CD8-positive, alpha-beta memory T cell (primary cell): ENCODE results near the gene OR13J1. TPM values are rescaled to one million over a fixed set of nuclear protein-coding genes. Genes with fewer than 3 reads are reported as not detected.

Source experiments
- CTCF ChIA-PET: fragments of 350-600 bp; sonication (Branson Sonifier 250); formaldehyde crosslinking; loops from one replicate; lab custom pipeline; 2021; ENCODE audit warnings: antibody characterized with exemption; lab: Charles Lee
- POLR2A ChIA-PET: fragments of 350-600 bp; sonication (Branson Sonifier 250); formaldehyde crosslinking; loops from one replicate; lab custom pipeline; 2021; ENCODE audit warnings: antibody characterized with exemption; lab: Charles Lee
- DNase-seq, 5 donors: peaks; one replicate each; pipeline versions ENCODE4 v3.0.0 to v3.0.0-alpha.2; 2020 to 2022; ENCODE audit warnings: mixed read lengths in 1 of 5
- H3K27ac ChIP-seq: one replicate; pipeline ENCODE4 v1.7.0; 2013; ENCODE audit warnings: low read depth, mild to moderate bottlenecking, low read length, moderate library complexity
- H3K27me3 ChIP-seq: 2 replicates; pipeline ENCODE4 v1.7.0; 2013; ENCODE audit warnings: low read length, mild to moderate bottlenecking; ENCODE audit not compliant: insufficient read depth, poor library complexity, severe bottlenecking
- H3K36me3 ChIP-seq: 2 replicates; pipeline ENCODE4 v1.7.0; 2013; ENCODE audit warnings: mild to moderate bottlenecking, low read length, moderate library complexity; ENCODE audit not compliant: insufficient read depth
- H3K4me1 ChIP-seq: 2 replicates; pipeline ENCODE4 v1.7.0; 2013; ENCODE audit warnings: mild to moderate bottlenecking, low read length, moderate library complexity; ENCODE audit not compliant: insufficient read depth
- H3K4me3 ChIP-seq: 2 replicates; pipeline ENCODE4 v1.7.0; 2013; ENCODE audit warnings: mild to moderate bottlenecking, low read length
- H3K9me3 ChIP-seq: 2 replicates; pipeline ENCODE4 v1.7.0; 2013; ENCODE audit warnings: mild to moderate bottlenecking, low read length
- H3K27ac Mint-ChIP-seq, 8 donors: one replicate each; pipeline ENCODE4 v1.8.0; 2020 to 2021; ENCODE audit warnings: mixed read lengths in 8 of 8, mild to moderate bottlenecking in 6 of 8, inconsistent platforms in 3 of 8, moderate library complexity in 3 of 8
- H3K27me3 Mint-ChIP-seq, 2 donors: one replicate each; pipeline ENCODE4 v1.8.0; 2020 to 2021; ENCODE audit warnings: mixed read lengths in 2 of 2, mild to moderate bottlenecking in 1 of 2, moderate library complexity in 1 of 2
- H3K36me3 Mint-ChIP-seq, 3 donors: one replicate each; pipeline ENCODE4 v1.8.0; 2020 to 2021; ENCODE audit warnings: mixed read lengths in 3 of 3, inconsistent platforms in 1 of 3, mild to moderate bottlenecking in 1 of 3
- H3K4me1 Mint-ChIP-seq, 3 donors: one replicate each; pipeline ENCODE4 v1.8.0; 2020 to 2021; ENCODE audit warnings: mixed read lengths in 3 of 3, inconsistent platforms in 1 of 3, mild to moderate bottlenecking in 1 of 3
- H3K4me3 Mint-ChIP-seq, 7 donors: one replicate each; pipeline ENCODE4 v1.8.0; 2020 to 2021; ENCODE audit warnings: mixed read lengths in 7 of 7, mild to moderate bottlenecking in 6 of 7, moderate library complexity in 4 of 7, inconsistent platforms in 2 of 7
- H3K9me3 Mint-ChIP-seq, 5 donors: one replicate each; pipeline ENCODE4 v1.8.0; 2020 to 2022; ENCODE audit warnings: mixed read lengths in 5 of 5, mild to moderate bottlenecking in 3 of 5, moderate library complexity in 2 of 5, inconsistent platforms in 1 of 5
- polyA plus RNA-seq: library from polyadenylated mRNA; unstranded; fragments of 300-500 nt; fragmentation: Illumina TruSeq; gene quantifications from one replicate; pipeline ENCODE4 v1.2.3, GENCODE V29; 2021
- total RNA-seq, 2 experiments: library from RNA; stranded (reverse); gene quantifications; one replicate each; pipeline ENCODE4 v1.2.3, GENCODE V29; 2021

The OR13J1 gene
- total and polyA plus RNA-seq, 3 experiments from 2014 or later: not detected

DNA sequence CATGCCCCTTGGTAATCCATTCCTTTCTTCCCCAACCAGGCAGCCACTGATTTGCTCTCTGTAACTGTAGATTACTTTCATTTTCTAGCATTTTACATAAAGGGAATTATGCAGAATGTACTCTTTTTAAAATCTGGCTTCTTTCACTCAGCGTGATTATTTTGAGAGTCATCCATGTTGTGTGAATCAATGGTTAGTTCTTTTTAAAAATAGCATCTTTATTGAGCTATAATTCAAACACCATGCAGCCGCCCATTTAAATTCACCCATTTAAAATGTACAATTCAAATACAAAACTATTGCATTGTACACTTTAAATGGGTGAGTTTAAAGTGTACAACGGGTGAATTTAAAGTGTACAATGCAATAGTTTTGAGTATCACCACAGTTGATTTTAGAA lies 2.3 kb upstream of the OR13J1 start:
- POLR2A ChIA-PET: no interaction called here
- peaks cover 0 to 3% (median 0%) of the 10 kb centered on the region in 3 donors for H3K36me3 Mint-ChIP-seq
- H3K9me3 Mint-ChIP-seq: peaks cover 0 to 8% (median 4%) of the 10 kb centered on the region in 5 donors
- CTCF ChIA-PET: interaction anchor here (0.6 kb wide), 1 partner anchor 10 kb away, joined by 3 read pairs; no protein-coding TSS in a partner anchor
- peaks cover 3 to 14% of the 10 kb centered on the region in 2 donors for H3K27me3 Mint-ChIP-seq
- H3K4me3 Mint-ChIP-seq: no peak overlapping the region
- H3K4me1 Mint-ChIP-seq: no peaks in the 10 kb centered on the region
- no peak for DNase-seq
- no peak overlapping the region for H3K27ac Mint-ChIP-seq
- Histone ChIP-seq H3K4me3 (no peak overlapping the region), H3K27ac (no peak overlapping the region), H3K9me3 (no peaks in the 10 kb centered on the region), H3K36me3 (no peaks in the 10 kb centered on the region), H3K27me3 (no peaks in the 10 kb centered on the region), H3K4me1 (no peaks in the 10 kb centered on the region)

DNA sequence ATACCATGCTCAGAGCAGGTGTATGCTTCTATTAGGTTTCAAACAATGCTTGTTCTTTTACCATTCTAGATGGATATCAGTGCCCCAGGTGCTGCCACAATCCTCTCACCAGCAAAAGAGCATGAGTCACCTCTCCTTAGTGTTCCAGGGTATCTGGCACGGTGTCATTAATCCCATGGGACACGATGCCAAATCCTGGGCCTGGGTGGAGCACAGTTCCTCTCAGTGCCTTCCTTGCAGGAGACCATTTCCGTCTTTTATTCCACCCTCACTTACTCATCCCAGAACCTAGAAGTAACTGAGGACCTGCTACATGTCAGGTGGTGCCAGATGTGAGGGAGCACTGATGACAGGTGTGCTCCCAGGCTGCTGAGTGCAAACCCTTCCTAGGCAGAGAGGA lies 1.3 kb upstream of the OR13J1 start:
- Mint-ChIP-seq H3K27ac (no peak overlapping the region), H3K9me3 (peaks cover 0 to 1% (median 0%) of the 10 kb centered on the region in 5 donors), H3K4me1 (no peaks in the 10 kb centered on the region), H3K36me3 (no peaks in the 10 kb centered on the region), H3K27me3 (peaks cover 1 to 11% of the 10 kb centered on the region in 2 donors), H3K4me3 (no peak overlapping the region)
- Histone ChIP-seq H3K36me3 (no peaks in the 10 kb centered on the region), H3K27ac (no peak overlapping the region), H3K4me1 (no peaks in the 10 kb centered on the region), H3K9me3 (no peaks in the 10 kb centered on the region), H3K27me3 (no peaks in the 10 kb centered on the region), H3K4me3 (no peak overlapping the region)
- DNase-seq: no peak
- ChIA-PET POLR2A (no interaction called here), CTCF (no interaction called here)

DNA sequence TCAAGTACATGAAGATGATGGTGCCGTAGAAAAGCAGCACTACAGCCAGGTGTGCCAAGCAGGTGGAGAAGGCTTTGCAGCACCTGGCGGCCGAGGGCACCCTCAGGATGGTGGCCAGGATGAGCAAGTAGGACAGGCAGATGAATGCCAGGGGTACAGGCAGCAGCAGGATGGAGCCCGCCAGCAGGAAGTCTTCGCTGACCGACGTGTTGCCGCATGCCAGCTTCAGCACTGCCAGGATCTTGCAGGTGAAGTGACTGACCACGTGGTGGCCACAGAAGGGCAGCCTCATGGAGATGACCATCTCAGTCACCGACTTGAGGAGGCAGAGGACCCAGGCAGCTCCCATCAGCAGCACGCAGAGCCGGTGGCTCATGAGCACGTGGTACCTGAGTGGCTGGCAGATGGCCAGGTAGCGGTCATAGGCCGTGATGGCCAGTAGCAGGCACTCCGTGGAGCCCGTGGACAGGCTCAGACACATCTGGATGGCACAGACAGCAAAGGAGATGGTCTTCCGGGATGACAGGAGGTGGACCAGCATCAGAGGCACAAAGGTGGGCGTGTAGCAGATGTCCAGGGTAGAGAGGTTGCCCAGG lies 482 bp downstream of the OR13J1 start:
- Histone ChIP-seq H3K27ac (no peak overlapping the region), H3K36me3 (no peaks in the 10 kb centered on the region), H3K4me1 (no peaks in the 10 kb centered on the region), H3K27me3 (no peaks in the 10 kb centered on the region), H3K4me3 (no peak overlapping the region), H3K9me3 (no peaks in the 10 kb centered on the region)
- Mint-ChIP-seq H3K4me3 (no peak overlapping the region), H3K27me3 (peaks cover 3 to 18% of the 10 kb centered on the region in 2 donors), H3K36me3 (no peaks in the 10 kb centered on the region), H3K27ac (no peak overlapping the region), H3K4me1 (no peaks in the 10 kb centered on the region), H3K9me3 (no peaks in the 10 kb centered on the region)
- ChIA-PET CTCF (no interaction called here), POLR2A (no interaction called here)
- no peak for DNase-seq

DNA sequence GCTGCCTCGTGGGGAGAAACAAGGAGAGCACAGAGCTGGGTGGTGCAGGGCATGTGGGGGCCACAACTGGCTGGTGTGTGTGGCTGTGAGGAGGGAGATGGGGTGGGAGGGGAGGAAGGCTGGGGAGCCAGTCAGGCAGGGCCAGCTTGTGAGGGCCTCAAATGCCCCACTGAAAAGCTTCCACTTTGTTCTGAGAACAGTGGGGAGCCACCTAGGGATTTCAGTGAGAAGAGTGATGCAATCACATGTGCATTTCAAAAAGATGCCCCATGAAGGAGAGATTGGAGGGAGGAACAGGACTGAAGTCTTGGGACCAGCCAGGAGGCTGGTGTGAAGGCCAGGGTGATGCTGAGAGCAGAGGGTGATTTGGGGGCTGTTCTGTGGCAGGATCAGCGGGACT lies 1.3 kb downstream of the OR13J1 start:
- no peaks in the 10 kb centered on the region for H3K9me3 Mint-ChIP-seq
- ChIA-PET CTCF (no interaction called here), POLR2A (no interaction called here)
- no peaks in the 10 kb centered on the region for H3K36me3 Mint-ChIP-seq
- peaks cover 11 to 25% of the 10 kb centered on the region in 2 donors for H3K27me3 Mint-ChIP-seq
- Histone ChIP-seq H3K27me3 (peaks cover 2% of the 10 kb centered on the region), H3K27ac (no peak overlapping the region), H3K36me3 (no peaks in the 10 kb centered on the region), H3K4me3 (no peak overlapping the region), H3K4me1 (no peaks in the 10 kb centered on the region), H3K9me3 (no peaks in the 10 kb centered on the region)
- H3K4me1 Mint-ChIP-seq: no peaks in the 10 kb centered on the region
- no peak overlapping the region for H3K4me3 Mint-ChIP-seq
- no peak overlapping the region for H3K27ac Mint-ChIP-seq
- no peak for DNase-seq

DNA sequence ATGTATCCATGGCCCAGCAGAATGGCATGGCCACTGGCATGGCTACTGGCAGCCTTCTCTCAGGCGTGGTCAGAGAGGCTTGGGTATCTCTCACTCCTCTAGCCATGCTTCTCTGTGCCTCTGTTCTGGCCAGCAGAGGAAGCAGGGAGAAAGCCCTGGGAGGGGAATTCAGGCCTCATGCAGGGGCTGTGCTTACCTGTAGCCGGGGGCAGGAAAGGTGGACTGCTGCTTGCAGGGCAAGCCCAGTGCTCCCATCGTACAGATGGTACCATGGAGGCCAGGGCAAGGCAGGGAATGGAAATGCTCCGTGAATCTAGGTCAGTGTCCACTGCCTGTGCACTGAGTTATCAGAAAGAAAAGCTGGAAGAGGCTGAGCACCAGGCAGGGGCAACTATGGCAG lies 2.7 kb downstream of the OR13J1 start:
- Mint-ChIP-seq H3K4me3 (no peak overlapping the region), H3K36me3 (no peaks in the 10 kb centered on the region), H3K27ac (no peak overlapping the region), H3K4me1 (no peaks in the 10 kb centered on the region), H3K27me3 (peaks cover 11 to 31% of the 10 kb centered on the region in 2 donors), H3K9me3 (no peaks in the 10 kb centered on the region)
- ChIA-PET CTCF (no interaction called here), POLR2A (no interaction called here)
- peaks cover 3% of the 10 kb centered on the region for H3K27me3 ChIP-seq
- H3K4me1 ChIP-seq: no peaks in the 10 kb centered on the region
- no peak overlapping the region for H3K27ac ChIP-seq
- no peak for DNase-seq
- no peak overlapping the region for H3K4me3 ChIP-seq
- no peaks in the 10 kb centered on the region for H3K36me3 ChIP-seq
- no peaks in the 10 kb centered on the region for H3K9me3 ChIP-seq

DNA sequence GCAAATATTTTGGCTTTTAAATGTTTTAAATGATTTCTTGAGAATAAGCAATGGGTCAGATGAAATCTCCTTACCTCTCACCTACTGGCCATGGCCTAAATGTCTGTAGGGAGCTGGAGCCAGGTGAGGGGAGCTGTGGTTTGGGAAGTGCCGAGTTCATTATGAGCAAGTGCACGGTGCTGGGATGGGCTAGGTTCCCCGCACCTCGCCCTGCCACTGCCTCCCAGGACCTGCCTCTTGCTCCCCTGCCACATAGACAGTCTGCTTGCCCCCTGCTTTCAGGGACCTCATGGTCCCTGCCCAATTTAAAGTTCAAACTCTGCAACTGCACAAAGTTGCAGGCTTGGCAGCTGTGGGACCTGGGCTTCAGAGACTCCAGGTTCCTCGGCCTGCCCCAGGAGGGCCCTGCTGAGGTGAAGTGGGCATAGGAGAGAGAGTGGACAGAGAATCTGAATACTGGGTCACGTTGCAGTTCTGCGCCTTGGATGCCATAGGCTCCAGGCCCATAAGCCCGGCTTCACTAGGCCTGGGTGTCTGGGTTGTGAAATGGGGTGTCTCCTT lies 5.4 kb downstream of the OR13J1 start:
- Mint-ChIP-seq H3K4me1 (no peaks in the 10 kb centered on the region), H3K27ac (no peak overlapping the region), H3K4me3 (peak overlapping the region in 1 of 7 donors; percentile 48), H3K36me3 (no peaks in the 10 kb centered on the region), H3K27me3 (peaks cover 13 to 51% of the 10 kb centered on the region in 2 donors), H3K9me3 (no peaks in the 10 kb centered on the region)
- POLR2A ChIA-PET: no interaction called here
- Histone ChIP-seq H3K4me1 (no peaks in the 10 kb centered on the region), H3K27ac (no peak overlapping the region), H3K27me3 (peaks cover 3% of the 10 kb centered on the region), H3K36me3 (no peaks in the 10 kb centered on the region), H3K4me3 (no peak overlapping the region), H3K9me3 (no peaks in the 10 kb centered on the region)
- CTCF ChIA-PET: no interaction called here
- DNase-seq: no peak

DNA sequence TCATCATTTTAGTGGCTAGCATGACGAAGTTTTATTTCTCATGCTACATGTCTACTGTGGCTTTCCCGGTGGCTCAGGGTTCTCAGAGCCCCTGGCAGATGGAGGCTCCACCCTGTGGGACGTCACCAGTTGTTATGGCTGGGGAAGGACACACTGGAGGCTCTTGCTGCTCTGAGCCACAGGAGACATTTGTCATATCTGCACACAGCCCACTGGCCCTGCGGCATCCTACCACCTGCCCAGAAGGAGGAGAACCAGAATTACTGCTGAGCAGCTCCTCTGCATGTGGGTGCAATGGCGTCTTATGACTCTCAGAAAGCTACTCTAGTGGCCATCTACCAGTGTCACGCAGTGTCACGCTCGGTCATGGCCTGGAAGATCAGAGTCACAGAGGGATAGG lies 6.6 kb downstream of the OR13J1 start:
- H3K4me3 Mint-ChIP-seq: no peak overlapping the region
- H3K36me3 Mint-ChIP-seq: no peaks in the 10 kb centered on the region
- Histone ChIP-seq H3K4me1 (no peaks in the 10 kb centered on the region), H3K4me3 (no peak overlapping the region), H3K27ac (no peak overlapping the region), H3K27me3 (peaks cover 3% of the 10 kb centered on the region), H3K36me3 (no peaks in the 10 kb centered on the region), H3K9me3 (no peaks in the 10 kb centered on the region)
- H3K27me3 Mint-ChIP-seq: peaks cover 13 to 51% of the 10 kb centered on the region in 2 donors
- no peak overlapping the region for H3K27ac Mint-ChIP-seq
- ChIA-PET CTCF (interaction anchor here (2.1 kb wide), 1 partner anchor 19 kb away, joined by 6 read pairs; no protein-coding TSS in a partner anchor), POLR2A (no interaction called here)
- H3K4me1 Mint-ChIP-seq: peaks cover 0 to 4% (median 2%) of the 10 kb centered on the region in 3 donors
- H3K9me3 Mint-ChIP-seq: no peaks in the 10 kb centered on the region
- no peak for DNase-seq

DNA sequence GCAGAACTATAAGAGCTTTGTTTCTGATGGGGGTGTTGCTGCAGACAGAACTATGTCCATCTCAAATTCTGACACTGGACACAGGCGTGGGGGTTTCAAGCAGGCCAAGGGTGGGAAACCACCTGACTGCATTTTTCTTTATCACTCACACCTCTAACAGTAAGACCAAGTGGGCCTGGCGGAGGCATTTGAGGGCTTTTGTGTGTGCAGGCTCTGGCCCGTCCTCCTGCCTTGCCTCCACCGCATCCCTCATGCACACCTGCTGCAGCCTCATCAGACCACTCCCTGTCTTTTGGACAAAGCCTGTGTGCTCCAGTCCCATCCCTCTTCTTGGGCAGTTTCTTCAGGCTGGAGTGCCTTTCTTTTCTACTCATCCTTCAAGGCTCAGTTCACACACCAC lies 7.9 kb downstream of the OR13J1 start:
- Mint-ChIP-seq H3K27me3 (peaks cover 15 to 44% of the 10 kb centered on the region in 2 donors), H3K4me1 (peaks cover 0 to 6% (median 5%) of the 10 kb centered on the region in 3 donors), H3K9me3 (no peaks in the 10 kb centered on the region), H3K36me3 (no peaks in the 10 kb centered on the region), H3K27ac (no peak overlapping the region), H3K4me3 (no peak overlapping the region)
- Histone ChIP-seq H3K4me1 (no peaks in the 10 kb centered on the region), H3K27me3 (peaks cover 3% of the 10 kb centered on the region), H3K27ac (no peak overlapping the region), H3K36me3 (no peaks in the 10 kb centered on the region), H3K9me3 (no peaks in the 10 kb centered on the region), H3K4me3 (no peak overlapping the region)
- ChIA-PET POLR2A (no interaction called here), CTCF (interaction anchor here (2.1 kb wide), 1 partner anchor 20 kb away, joined by 6 read pairs; no protein-coding TSS in a partner anchor)
- no peak for DNase-seq
